Uterus (tissue), 2 donors: ENCODE data around the gene KCNQ2.

ENCODE experiments used
- POLR2A ChIP-seq, 2 donors: fragments of 450-650 bp; IDR thresholded peaks; one replicate each; pipeline ENCODE4 v1.6.1; 2016; ENCODE audit warnings: antibody characterized with exemption in 2 of 2, mild to moderate bottlenecking in 1 of 2, moderate library complexity in 1 of 2
- TF ChIP-seq, protein P1 (sequence below), 4 experiments: fragments of 200-600 bp in 2 of 4; fragments of 450-650 bp in 2 of 4; sonication (generic) in 2 of 4; IDR thresholded peaks; one replicate each; pipeline ENCODE4 v1.5.1; 2016 to 2019; ENCODE audit warnings: antibody characterized with exemption in 4 of 4, mild to moderate bottlenecking in 2 of 4, moderate library complexity in 1 of 4

DNA sequence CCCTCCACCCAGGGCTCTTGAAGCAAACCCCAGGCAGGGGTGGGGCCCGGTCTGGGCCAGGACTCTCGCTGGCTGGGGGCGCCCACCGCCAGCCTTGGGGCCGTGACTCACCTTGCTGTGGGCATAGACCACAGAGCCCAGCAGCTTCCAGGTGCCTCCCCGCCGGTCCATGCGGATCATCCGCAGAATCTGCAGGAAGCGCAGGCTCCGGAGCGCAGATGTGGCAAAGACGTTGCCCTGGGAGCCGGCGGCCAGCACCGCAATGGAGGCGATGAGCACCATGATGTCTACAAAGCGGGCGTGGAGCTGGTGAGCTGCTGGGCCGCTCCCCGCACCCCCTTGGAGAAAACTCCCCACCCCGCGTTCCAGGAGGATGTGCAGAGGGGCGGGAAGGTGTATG, 27.9 kb downstream of the KCNQ2 start:
- TF ChIP-seq, protein P1, sequence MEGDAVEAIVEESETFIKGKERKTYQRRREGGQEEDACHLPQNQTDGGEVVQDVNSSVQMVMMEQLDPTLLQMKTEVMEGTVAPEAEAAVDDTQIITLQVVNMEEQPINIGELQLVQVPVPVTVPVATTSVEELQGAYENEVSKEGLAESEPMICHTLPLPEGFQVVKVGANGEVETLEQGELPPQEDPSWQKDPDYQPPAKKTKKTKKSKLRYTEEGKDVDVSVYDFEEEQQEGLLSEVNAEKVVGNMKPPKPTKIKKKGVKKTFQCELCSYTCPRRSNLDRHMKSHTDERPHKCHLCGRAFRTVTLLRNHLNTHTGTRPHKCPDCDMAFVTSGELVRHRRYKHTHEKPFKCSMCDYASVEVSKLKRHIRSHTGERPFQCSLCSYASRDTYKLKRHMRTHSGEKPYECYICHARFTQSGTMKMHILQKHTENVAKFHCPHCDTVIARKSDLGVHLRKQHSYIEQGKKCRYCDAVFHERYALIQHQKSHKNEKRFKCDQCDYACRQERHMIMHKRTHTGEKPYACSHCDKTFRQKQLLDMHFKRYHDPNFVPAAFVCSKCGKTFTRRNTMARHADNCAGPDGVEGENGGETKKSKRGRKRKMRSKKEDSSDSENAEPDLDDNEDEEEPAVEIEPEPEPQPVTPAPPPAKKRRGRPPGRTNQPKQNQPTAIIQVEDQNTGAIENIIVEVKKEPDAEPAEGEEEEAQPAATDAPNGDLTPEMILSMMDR (IDR thresholded peaks at IDR 0.05): no peak
- TF ChIP-seq POLR2A (IDR thresholded peaks at IDR 0.05): no peak
